GM19025 (cell line): ENCODE measurements around the gene RNU5D-1.
"Not testable (repeated sequence)": the region's sequence is repeated elsewhere in the genome, so short reads cannot be mapped to it uniquely, and the experiment has no call there.

Experiments used
- ATAC-seq: cut with Tn5 transposase; IDR thresholded peaks from one replicate; pipeline ENCODE4 v1.9.1; 2021; ENCODE audit warnings: mild to moderate bottlenecking, low read depth, moderate library complexity; ENCODE audit not compliant: unreplicated experiment

Gene RNU5D-1

GRCh38 chr1:44705470-44705869 is 25.5 kb downstream of the RNU5D-1 start:
- no peak for ATAC-seq

- ATAC-seq = no peak
Measured at GRCh38 chr1:44701141-44701573, 29.8 kb downstream of the RNU5D-1 start.

- ATAC-seq = no peak
Measured at GRCh38 chr1:44700573-44700972, 30.4 kb downstream of the RNU5D-1 start.

- ATAC-seq = not testable (repeated sequence)
Measured at GRCh38 chr1:44699375-44699774, 31.6 kb downstream of the RNU5D-1 start.

- no peak for ATAC-seq
Measured at GRCh38 chr1:44698138-44698537, 32.8 kb downstream of the RNU5D-1 start.

- ATAC-seq = no peak
Measured at GRCh38 chr1:44696789-44697345, 34.1 kb downstream of the RNU5D-1 start.

GRCh38 chr1:44696101-44696500 is 34.9 kb downstream of the RNU5D-1 start:
- no peak for ATAC-seq

GRCh38 chr1:44695671-44696070 is 35.3 kb downstream of the RNU5D-1 start:
- ATAC-seq = no peak

GRCh38 chr1:44694863-44695478 is 36.0 kb downstream of the RNU5D-1 start:
- no peak for ATAC-seq

- no peak for ATAC-seq
Measured at GRCh38 chr1:44693900-44694299, 37.1 kb downstream of the RNU5D-1 start.

- ATAC-seq = no peak
Measured at GRCh38 chr1:44693159-44693558, 37.8 kb downstream of the RNU5D-1 start.

GRCh38 chr1:44689447-44689765 is 41.6 kb downstream of the RNU5D-1 start:
- no peak for ATAC-seq

- ATAC-seq = no peak
Measured at GRCh38 chr1:44688760-44689446, 42.1 kb downstream of the RNU5D-1 start.

- no peak for ATAC-seq
Measured at GRCh38 chr1:44685881-44686280, 45.1 kb downstream of the RNU5D-1 start.

- no peak for ATAC-seq
Measured at GRCh38 chr1:44685218-44685617, 45.8 kb downstream of the RNU5D-1 start.

GRCh38 chr1:44684525-44684924 is 46.4 kb downstream of the RNU5D-1 start:
- ATAC-seq = peak; percentile 67

GRCh38 chr1:44682883-44683265 is 48.1 kb downstream of the RNU5D-1 start:
- no peak for ATAC-seq

GRCh38 chr1:44681905-44682882 is 48.8 kb downstream of the RNU5D-1 start:
- ATAC-seq = no peak
